Activated T-helper 1 cell treated with anti-CD3 and anti-CD28 coated beads, Interleukin-12 subunit alpha, Interleukin-12 subunit beta, Interleukin-2, Interleukin-4 antibody, amounts not matched to agents 30 ng/mL and 10 ng/mL and 1 ng/mL, durations not matched to agents 14 hours and 24 hours and 36 hours (primary cell): ENCODE results near the gene SS18L1. TPM values are rescaled to one million over a fixed set of nuclear protein-coding genes. Genes with fewer than 3 reads are reported as not detected.

ENCODE experiments used
- DNase-seq: peaks from one replicate; pipeline ENCODE4 v3.0.0; 2021; ENCODE audit warnings: low spot score
- H3K27ac Mint-ChIP-seq: one replicate; pipeline ENCODE4 v1.8.0; 2021; ENCODE audit warnings: mild to moderate bottlenecking, mixed read lengths
- H3K27me3 Mint-ChIP-seq: one replicate; pipeline ENCODE4 v1.8.0; 2022; ENCODE audit warnings: mild to moderate bottlenecking, moderate library complexity, mixed read lengths; ENCODE audit not compliant: insufficient read depth
- H3K36me3 Mint-ChIP-seq: one replicate; pipeline ENCODE4 v1.8.0; 2021; ENCODE audit warnings: low read depth, mixed read lengths
- H3K4me1 Mint-ChIP-seq: one replicate; pipeline ENCODE4 v1.8.0; 2021; ENCODE audit warnings: low read depth, mixed read lengths
- H3K4me3 Mint-ChIP-seq: one replicate; pipeline ENCODE4 v1.8.0; 2021; ENCODE audit warnings: mild to moderate bottlenecking, moderate library complexity, mixed read lengths
- H3K9me3 Mint-ChIP-seq: one replicate; pipeline ENCODE4 v1.8.0; 2021; ENCODE audit warnings: mixed read lengths
- intact Hi-C: fragments of 100-400 bp; cut with micrococcal nuclease; formaldehyde crosslinking; loops from one replicate; pipeline ENCODE4 v1.15.1; 2024
- total RNA-seq: library from RNA; stranded (reverse); gene quantifications from 2 replicates; pipeline ENCODE4 v1.2.3, GENCODE V29; 2022

SS18L1 gene
- total RNA-seq, 1 donor from 2014 or later, result 29.4 TPM

- DNase-seq, result no peak
- Mint-ChIP-seq H3K27me3 (peaks cover 17% of the 10 kb centered on the region), H3K36me3 (no peaks in the 10 kb centered on the region), H3K27ac (no peak overlapping the region), H3K9me3 (no peaks in the 10 kb centered on the region), H3K4me1 (no peaks in the 10 kb centered on the region), H3K4me3 (no peak overlapping the region)
- intact Hi-C loops, result no loop called here
These were observed 80.0 kb downstream of the SS18L1 start for GRCh38 chr20:62223571-62223970.

GRCh38 chr20:62224113-62224855, 80.7 kb downstream of the SS18L1 start:
- no peak for DNase-seq
- H3K36me3 Mint-ChIP-seq, result no peaks in the 10 kb centered on the region
- peaks cover 11% of the 10 kb centered on the region for H3K27me3 Mint-ChIP-seq
- H3K4me1 Mint-ChIP-seq, result no peaks in the 10 kb centered on the region
- intact Hi-C loops, result no loop called here
- no peaks in the 10 kb centered on the region for H3K9me3 Mint-ChIP-seq
- no peak overlapping the region for H3K4me3 Mint-ChIP-seq
- no peak overlapping the region for H3K27ac Mint-ChIP-seq

DNA sequence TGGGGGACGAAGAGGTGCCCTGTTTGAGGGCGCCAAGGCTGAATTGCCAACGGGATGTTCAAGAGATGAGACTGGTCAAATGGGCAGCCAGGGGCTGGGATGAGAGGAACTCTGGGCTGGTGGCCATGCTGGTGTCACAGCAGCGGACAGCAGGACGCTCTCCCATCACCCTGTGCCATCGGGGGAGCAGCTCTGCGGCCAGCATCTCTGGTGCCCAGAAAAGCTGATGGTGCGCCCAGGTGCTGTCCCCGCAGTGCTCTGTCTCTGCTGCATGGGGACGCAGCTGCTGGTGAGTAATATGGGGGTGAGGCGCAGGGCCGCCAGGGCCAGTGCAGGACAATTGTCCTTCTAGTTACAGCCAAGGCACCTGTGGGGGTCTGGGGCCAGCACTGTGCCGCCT, 81.5 kb downstream of the SS18L1 start:
- intact Hi-C loops, result no loop called here

GRCh38 chr20:62225820-62226635, 82.5 kb downstream of the SS18L1 start:
- peaks cover 7% of the 10 kb centered on the region for H3K27me3 Mint-ChIP-seq
- no peak overlapping the region for H3K4me3 Mint-ChIP-seq
- no peaks in the 10 kb centered on the region for H3K9me3 Mint-ChIP-seq
- no peaks in the 10 kb centered on the region for H3K36me3 Mint-ChIP-seq
- DNase-seq, result no peak
- H3K27ac Mint-ChIP-seq, result no peak overlapping the region
- no peaks in the 10 kb centered on the region for H3K4me1 Mint-ChIP-seq
- intact Hi-C loops, result no loop called here

More for the DNA sequence above, 81.5 kb downstream of the SS18L1 start:
- Mint-ChIP-seq H3K9me3 (no peaks in the 10 kb centered on the region), H3K36me3 (no peaks in the 10 kb centered on the region), H3K27me3 (peaks cover 11% of the 10 kb centered on the region), H3K4me1 (no peaks in the 10 kb centered on the region), H3K4me3 (no peak overlapping the region), H3K27ac (no peak overlapping the region)
- no peak for DNase-seq

DNA sequence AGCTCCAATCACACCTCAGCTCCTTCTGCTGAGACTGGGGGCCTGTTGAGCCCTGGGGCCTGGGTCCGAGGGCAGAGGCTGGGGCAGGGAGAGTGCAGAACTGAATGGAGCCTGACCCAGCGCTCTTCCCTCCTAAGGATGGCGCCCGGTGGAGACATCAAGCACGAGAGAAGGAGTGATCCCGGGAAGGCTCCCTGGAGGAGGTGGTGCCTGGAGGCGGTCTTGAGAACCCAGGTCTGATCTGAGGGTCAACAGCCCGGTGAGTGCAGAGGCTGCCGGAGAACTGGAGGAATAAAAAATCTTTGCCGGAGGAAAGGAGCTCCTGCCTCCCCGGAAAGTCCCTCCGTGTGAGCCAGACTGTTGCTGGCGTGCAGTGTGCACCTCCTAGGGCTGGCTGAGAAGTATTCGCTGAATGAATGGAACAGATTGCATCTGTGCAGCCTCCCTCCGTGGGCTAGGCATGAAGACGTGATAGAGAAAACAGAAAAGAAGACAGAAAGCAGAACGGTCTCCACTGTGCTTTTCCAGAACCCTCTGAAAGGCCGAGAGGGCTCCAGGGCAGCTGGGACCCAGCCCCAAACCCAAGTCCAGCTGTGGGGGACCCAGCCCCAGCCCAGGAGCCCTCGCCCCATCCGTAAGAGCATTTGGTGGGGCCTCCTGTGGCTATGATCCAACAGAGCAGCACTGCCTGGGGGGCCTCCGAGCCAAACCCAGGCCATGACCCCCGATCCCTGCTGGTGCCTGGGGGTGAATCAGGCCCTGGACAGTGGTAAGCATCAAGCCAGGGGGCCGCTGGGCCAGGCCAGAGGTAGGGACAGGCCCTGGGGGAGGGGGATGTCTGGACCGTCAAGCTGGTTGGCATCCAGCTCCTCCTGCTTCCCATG, 83.4 kb downstream of the SS18L1 start:
- Mint-ChIP-seq H3K9me3 (no peaks in the 10 kb centered on the region), H3K4me3 (no peak overlapping the region), H3K27me3 (no peaks in the 10 kb centered on the region), H3K36me3 (no peaks in the 10 kb centered on the region), H3K4me1 (no peaks in the 10 kb centered on the region), H3K27ac (no peak overlapping the region)
- intact Hi-C loops, result no loop called here
- DNase-seq, result no peak

- Mint-ChIP-seq H3K27me3 (no peaks in the 10 kb centered on the region), H3K27ac (no peak overlapping the region), H3K36me3 (no peaks in the 10 kb centered on the region), H3K4me3 (no peak overlapping the region), H3K9me3 (no peaks in the 10 kb centered on the region), H3K4me1 (no peaks in the 10 kb centered on the region)
- no peak for DNase-seq
- intact Hi-C loops, result no loop called here
These were observed 84.0 kb downstream of the SS18L1 start for GRCh38 chr20:62227591-62227976.

DNA sequence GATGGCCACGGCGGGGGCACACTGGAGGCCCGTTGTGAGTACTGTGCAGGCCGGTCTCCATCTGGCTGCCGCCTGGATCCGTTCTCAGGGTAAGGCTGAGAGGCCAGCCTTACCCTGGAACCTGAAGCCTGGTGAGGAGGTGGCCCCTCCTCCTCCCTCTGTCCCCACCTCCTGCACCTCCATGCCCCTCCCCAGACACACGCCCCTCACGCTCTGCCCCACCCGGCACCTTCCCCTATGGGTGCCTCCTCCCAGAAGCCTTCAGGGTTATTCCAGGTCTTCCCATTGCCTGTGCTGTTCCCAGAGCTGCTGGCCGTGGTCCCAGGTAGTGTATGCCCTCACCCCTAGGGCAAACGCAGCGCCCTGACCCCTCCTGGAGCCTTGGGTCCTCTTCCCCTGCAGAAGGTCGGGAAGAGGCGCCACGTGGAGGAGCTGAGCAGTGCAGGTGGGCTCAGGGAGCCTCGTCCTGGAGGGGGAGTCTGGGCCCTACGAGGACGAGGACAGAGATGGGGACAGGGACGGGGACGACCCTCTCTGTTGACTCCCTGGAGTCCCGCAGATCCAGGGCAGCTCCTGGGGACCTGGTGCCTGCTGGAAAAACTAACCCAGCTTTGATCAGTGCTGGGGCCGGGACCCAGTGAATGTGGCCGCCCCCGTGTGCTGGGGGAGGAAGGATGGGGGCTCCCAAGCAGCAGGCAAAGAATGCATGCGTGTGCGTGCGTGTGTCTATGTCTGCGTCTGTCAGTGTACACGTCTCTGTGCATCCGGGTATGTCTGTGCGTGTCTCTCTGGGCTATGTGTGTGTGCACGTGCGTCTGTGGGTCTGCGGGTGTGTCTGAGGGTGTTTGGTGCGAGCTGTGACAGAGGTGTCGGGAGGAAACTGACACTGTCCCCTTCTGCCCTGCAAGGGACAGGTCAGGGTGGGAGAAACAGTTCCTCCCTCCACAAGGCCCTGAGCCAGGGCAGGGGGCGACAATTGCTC, 84.7 kb downstream of the SS18L1 start:
- no peaks in the 10 kb centered on the region for H3K4me1 Mint-ChIP-seq
- no peak overlapping the region for H3K4me3 Mint-ChIP-seq
- no peaks in the 10 kb centered on the region for H3K9me3 Mint-ChIP-seq
- no peak overlapping the region for H3K27ac Mint-ChIP-seq
- intact Hi-C loops, result no loop called here
- no peaks in the 10 kb centered on the region for H3K27me3 Mint-ChIP-seq
- no peak for DNase-seq
- no peaks in the 10 kb centered on the region for H3K36me3 Mint-ChIP-seq

GRCh38 chr20:62228982-62229545, 85.5 kb downstream of the SS18L1 start:
- no peaks in the 10 kb centered on the region for H3K9me3 Mint-ChIP-seq
- DNase-seq, result no peak
- H3K4me1 Mint-ChIP-seq, result no peaks in the 10 kb centered on the region
- H3K36me3 Mint-ChIP-seq, result no peaks in the 10 kb centered on the region
- no peak overlapping the region for H3K4me3 Mint-ChIP-seq
- intact Hi-C loops, result no loop called here
- no peaks in the 10 kb centered on the region for H3K27me3 Mint-ChIP-seq
- H3K27ac Mint-ChIP-seq, result no peak overlapping the region

DNA sequence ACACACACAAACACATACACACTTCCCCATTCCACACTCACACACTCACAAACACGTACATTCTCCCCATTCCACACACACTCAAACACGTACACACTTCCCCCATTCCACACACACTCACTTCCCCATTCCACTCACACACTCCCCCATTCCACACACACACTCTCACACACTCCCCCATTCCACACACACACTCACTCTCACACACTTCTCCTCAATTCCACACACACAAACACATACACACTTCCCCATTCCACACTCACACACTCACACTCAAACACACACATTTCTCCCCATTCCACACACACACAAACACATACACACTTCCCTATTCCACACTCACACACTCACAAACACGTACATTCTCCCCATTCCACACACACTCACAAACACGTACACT, 86.1 kb downstream of the SS18L1 start:
- no peak for DNase-seq
- Mint-ChIP-seq H3K27ac (no peak overlapping the region), H3K27me3 (no peaks in the 10 kb centered on the region), H3K36me3 (no peaks in the 10 kb centered on the region), H3K4me1 (no peaks in the 10 kb centered on the region), H3K9me3 (no peaks in the 10 kb centered on the region), H3K4me3 (no peak overlapping the region)
- intact Hi-C loops, result loop anchor here (10.0 kb wide), 1 partner anchor 565 kb away; the partner anchor contains the start of gene MRGBP

- H3K4me3 Mint-ChIP-seq, result no peak overlapping the region
- H3K36me3 Mint-ChIP-seq, result no peaks in the 10 kb centered on the region
- intact Hi-C loops, result loop anchor here (10.0 kb wide), 1 partner anchor 565 kb away; the partner anchor contains the start of gene MRGBP
- no peaks in the 10 kb centered on the region for H3K4me1 Mint-ChIP-seq
- H3K27ac Mint-ChIP-seq, result no peak overlapping the region
- DNase-seq, result no peak
- no peaks in the 10 kb centered on the region for H3K27me3 Mint-ChIP-seq
- no peaks in the 10 kb centered on the region for H3K9me3 Mint-ChIP-seq
These were observed 86.7 kb downstream of the SS18L1 start for GRCh38 chr20:62230276-62230675.

- no peaks in the 10 kb centered on the region for H3K4me1 Mint-ChIP-seq
- H3K4me3 Mint-ChIP-seq, result no peak overlapping the region
- no peaks in the 10 kb centered on the region for H3K36me3 Mint-ChIP-seq
- no peaks in the 10 kb centered on the region for H3K9me3 Mint-ChIP-seq
- H3K27ac Mint-ChIP-seq, result no peak overlapping the region
- H3K27me3 Mint-ChIP-seq, result no peaks in the 10 kb centered on the region
- DNase-seq, result no peak
- intact Hi-C loops, result loop anchor here (10.0 kb wide), 1 partner anchor 564 kb away; the partner anchor contains the start of gene MRGBP
These were observed 87.1 kb downstream of the SS18L1 start for GRCh38 chr20:62230696-62231095.
